GM18907 (cell line): ENCODE measurements around the gene MAEA.
"Not testable (repeated sequence)": the region's sequence is repeated elsewhere in the genome, so short reads cannot be mapped to it uniquely, and the experiment has no call there.

Source experiments
- ATAC-seq: cut with Tn5 transposase; IDR thresholded peaks from one replicate; pipeline ENCODE4 v1.9.1; 2021; ENCODE audit warnings: mild to moderate bottlenecking, moderate library complexity; ENCODE audit not compliant: unreplicated experiment

MAEA gene

GRCh38 chr4:1277667-1278665, 11.7 kb upstream of the MAEA start:
- no peak for ATAC-seq

- ATAC-seq: no peak
These were observed 10.4 kb upstream of the MAEA start for GRCh38 chr4:1279253-1279652.

- ATAC-seq: no peak
These were observed 6.0 kb upstream of the MAEA start for GRCh38 chr4:1283711-1284110.

GRCh38 chr4:1285151-1285789, 4.4 kb upstream of the MAEA start:
- no peak for ATAC-seq

GRCh38 chr4:1285790-1286553, 3.7 kb upstream of the MAEA start:
- no peak for ATAC-seq

GRCh38 chr4:1288786-1289185, 905 bp upstream of the MAEA start:
- ATAC-seq: no peak

- peak; percentile 8 for ATAC-seq
These were observed 680 bp downstream of the MAEA start for GRCh38 chr4:1290165-1290977.

GRCh38 chr4:1291091-1291490, 1.4 kb downstream of the MAEA start:
- no peak for ATAC-seq

- ATAC-seq: no peak
These were observed 2.5 kb downstream of the MAEA start for GRCh38 chr4:1291996-1292702.

GRCh38 chr4:1292703-1293011, 3.0 kb downstream of the MAEA start:
- ATAC-seq: not testable (repeated sequence)

- no peak for ATAC-seq
These were observed 3.8 kb downstream of the MAEA start for GRCh38 chr4:1293531-1293941.

GRCh38 chr4:1293991-1294390, 4.3 kb downstream of the MAEA start:
- no peak for ATAC-seq

GRCh38 chr4:1294424-1294823, 4.7 kb downstream of the MAEA start:
- ATAC-seq: no peak

GRCh38 chr4:1294891-1295290, 5.2 kb downstream of the MAEA start:
- no peak for ATAC-seq

- ATAC-seq: no peak
These were observed 5.8 kb downstream of the MAEA start for GRCh38 chr4:1295405-1296055.

- ATAC-seq: no peak
These were observed 6.8 kb downstream of the MAEA start for GRCh38 chr4:1296324-1297022.

- no peak for ATAC-seq
These were observed 7.3 kb downstream of the MAEA start for GRCh38 chr4:1297023-1297395.

GRCh38 chr4:1297456-1298325, 8.0 kb downstream of the MAEA start:
- no peak for ATAC-seq
